HG03457 (cell line): ENCODE measurements around the gene LBX2.
A peak's percentile ranks its signal among the peaks of the same experiment; 100 is the strongest.

Experiments
- ATAC-seq: cut with Tn5 transposase; IDR thresholded peaks from one replicate; pipeline ENCODE4 v1.9.1; 2021; ENCODE audit warnings: moderate number of reproducible peaks; ENCODE audit not compliant: unreplicated experiment

LBX2 gene, protein sequence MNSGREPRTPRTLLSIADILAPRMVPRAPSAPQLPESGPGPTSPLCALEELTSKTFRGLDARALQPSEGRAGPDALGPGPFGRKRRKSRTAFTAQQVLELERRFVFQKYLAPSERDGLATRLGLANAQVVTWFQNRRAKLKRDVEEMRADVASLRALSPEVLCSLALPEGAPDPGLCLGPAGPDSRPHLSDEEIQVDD

DNA sequence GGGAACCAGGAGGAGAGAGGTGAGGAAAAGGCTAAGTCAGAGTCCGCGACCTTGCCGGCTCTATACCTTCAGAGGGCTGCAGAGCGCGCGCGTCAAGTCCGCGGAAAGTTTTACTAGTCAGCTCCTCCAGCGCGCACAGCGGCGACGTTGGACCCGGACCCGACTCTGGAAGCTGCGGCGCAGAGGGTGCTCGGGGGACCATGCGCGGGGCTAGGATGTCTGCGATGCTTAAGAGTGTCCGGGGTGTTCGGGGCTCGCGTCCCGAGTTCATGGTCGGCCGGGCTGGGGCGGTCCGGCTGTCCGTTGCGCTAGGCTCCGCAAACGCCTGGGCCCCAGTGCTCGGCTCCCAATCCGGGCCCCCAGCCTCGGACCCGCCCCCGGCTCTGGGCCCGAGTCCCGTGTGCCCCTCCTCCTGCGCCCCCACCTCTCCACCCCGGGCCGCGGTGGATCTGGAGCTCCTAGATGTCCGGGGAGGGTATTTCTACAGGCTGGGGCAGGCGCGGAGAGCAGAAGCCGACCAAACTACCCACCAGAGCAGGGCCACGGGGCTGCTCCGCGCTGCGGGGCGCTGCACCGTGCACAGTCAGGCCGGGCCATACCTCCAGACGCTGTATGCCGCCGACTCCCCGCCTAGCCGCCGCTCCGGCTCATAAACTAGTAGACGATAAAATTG, at the start of gene LBX2:
Gene LBX2 (minus strand): TSS at position 337 of the 673 bp plus-strand sequence. CDS start 66 bp downstream, at position 271.
- ATAC-seq = no peak

DNA sequence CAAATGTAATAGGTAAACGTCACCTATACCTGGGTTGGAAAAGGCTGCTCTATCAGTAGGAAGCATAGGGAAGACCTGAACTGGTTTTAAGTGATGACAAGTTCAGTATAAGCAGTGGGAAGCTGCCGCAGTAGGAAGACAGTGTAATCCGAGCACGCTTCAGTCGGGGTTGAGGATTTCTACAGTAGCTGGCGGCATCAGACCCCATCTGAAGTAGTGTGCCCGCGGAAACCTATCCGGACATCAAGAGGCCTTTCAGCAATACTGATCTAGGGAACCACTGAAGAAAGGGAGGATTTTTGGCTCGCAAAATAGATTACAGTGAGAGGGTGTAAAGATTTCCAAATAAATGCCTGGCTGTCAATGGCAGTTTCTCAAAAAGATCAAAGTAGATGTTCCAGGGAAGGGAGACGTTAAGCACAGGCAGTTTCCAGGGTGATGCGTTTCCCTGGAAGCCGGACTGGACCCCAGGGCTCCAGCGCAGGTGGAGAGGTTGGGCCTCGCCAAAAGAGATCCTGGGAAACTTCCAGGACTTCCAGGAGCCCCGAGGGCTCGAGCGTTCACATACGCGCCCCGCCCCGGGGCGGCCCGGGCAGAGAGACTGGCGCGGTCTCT, 49.0 kb upstream of the LBX2 start:
- ATAC-seq = no peak

DNA sequence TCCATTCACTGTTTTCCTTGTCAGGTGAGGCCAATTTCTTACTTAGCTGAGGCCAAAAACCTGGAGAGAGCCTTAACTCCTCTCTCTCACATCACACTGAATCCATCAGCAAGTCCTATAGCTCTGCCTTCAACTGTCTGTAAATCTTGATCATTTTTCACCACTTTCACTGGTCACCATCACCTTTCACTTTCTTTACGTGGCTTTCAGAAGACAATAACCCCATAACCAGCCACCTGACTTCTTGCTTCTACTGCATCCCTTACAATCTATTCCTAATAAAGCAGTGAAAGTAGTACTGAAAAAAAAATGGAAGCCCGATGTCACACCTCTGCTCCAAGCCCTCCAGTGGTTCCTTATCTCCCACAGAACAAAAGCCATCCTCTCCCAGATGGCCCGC, 46.6 kb upstream of the LBX2 start:
- ATAC-seq = no peak

DNA sequence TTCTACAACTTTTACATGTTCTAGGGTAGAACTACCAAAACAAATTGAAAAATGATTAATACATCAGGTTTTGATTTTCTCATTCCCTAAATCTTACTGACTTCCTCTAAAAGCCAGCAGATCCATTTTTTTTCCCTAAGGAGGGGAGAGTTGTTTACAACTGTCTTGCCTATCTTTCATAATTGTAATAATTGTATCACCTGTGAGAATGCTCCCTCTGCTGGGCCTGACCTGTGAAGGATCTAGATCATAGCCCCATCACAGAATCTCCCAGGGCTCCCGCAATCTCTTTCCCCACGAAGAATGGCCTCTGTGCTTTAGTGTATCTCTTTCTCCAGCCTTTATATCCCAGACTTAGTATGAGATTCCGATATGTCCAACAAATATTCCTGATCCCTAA, 45.2 kb upstream of the LBX2 start:
- no peak for ATAC-seq

DNA sequence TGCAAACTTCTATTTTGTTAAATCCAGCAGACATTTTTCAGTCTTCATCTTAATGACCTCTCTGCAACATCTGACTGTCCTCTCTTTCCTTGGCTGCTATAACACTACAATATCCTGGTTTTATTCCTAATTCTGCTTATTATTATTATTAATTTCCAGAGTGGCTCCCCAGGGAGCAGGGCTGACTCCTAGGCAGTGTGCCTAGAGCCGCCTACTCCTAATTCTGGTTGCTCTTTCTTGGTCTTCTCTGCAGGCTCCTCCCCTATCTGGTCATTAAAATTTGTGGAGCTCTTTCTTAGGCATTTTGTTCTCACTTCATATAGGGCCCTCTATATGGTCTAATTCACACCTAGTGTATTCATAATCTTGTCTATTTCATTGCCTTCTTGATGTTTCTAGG, 43.6 kb upstream of the LBX2 start:
- no peak for ATAC-seq

DNA sequence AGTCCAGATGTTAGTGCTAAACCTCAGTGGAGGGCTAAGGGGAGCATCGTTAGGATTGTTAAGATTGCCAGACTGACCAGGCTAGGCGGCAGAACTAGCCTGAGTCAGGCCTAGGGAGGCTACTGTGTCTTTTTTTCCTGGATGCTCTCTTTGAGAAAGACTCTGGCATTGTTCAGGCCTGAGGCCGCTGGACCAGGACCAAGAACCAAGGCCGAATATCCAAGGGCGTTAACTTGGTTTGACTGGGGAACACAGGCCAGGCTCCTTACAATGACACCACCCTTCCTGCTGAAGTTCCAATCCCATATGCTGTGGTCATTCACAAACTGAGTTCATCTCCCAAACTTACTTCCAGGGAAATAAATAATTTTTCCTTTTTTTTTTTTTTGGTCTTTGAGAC, 40.9 kb upstream of the LBX2 start:
- no peak for ATAC-seq

DNA sequence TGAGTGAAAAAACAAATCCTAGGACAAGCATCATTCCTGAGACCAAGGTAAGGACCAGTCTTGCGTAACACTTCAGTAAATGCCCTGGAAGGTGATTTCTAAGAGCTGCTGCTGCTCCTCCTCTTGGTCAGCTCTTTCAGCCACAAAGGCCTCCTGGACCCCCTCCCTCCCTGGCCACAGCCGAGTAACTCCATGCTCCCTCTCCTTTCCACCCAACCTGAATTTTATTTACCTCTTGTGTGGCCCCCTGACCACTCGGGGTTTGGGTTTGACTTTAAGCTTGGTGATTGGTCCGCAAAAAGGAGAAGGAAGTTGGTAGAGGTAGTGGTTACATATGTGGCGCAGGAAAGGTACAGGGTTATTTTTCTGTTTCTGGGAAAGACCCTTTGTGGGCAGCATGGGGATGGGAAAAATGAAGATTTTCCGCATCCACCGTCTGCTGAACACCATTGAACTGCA, 39.5 kb upstream of the LBX2 start:
- no peak for ATAC-seq

DNA sequence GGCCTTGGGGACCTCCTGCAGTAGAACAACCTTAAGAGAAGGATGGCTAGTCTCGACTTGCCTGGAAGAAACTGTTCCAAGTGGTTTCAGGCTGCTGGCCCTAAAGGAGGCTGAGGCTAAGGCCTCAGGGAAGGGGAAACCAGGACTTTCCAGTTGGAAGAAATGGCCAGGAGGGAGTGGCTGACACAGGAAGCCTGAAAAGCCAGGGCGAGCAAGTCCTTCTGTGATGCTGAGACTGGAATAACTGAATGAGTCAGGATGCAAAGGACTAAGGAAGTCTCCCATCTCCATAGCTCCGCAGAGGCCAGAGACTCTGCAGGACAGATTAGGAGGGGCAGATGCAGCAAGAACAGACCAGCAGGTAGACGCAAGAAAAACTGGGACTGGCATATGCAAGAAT, 37.7 kb upstream of the LBX2 start:
- ATAC-seq = no peak

DNA sequence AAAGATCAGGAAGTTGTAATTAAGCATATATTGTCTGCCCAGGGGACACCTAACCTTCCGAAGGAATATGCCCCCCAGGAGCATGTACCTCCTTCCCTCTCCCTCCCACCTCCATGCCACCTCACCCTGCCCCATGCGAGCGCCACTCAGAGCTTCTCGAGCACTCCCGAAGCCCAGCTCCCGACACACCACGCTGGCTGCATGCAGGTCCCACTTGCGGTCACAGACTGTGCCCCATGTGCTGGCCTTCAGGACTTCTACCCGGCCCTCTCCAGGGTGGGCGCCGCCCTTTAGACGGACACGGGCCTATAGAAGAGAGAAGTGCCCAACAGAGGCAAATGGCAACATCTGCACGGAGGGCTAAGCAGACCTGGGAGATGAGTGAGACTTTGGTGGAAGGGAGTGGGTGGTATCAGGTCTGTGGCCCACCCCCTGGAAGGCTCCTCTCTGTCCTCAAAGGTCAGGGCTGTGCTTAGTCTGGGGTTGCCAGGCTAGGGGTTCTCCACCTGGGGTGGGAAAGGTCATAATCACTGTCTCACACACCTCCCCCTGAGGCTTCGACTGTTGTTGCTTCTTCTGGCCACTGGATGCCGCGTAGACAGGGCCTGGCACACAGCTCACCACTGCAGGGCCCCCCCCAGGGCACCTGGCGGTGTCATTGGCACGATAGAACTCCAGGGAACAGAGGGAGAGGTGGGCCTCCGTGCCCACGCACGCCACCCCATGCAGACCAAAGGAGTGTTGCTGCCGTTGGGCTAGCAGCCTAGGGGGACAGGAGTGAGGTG, 37.0 kb upstream of the LBX2 start:
- no peak for ATAC-seq

DNA sequence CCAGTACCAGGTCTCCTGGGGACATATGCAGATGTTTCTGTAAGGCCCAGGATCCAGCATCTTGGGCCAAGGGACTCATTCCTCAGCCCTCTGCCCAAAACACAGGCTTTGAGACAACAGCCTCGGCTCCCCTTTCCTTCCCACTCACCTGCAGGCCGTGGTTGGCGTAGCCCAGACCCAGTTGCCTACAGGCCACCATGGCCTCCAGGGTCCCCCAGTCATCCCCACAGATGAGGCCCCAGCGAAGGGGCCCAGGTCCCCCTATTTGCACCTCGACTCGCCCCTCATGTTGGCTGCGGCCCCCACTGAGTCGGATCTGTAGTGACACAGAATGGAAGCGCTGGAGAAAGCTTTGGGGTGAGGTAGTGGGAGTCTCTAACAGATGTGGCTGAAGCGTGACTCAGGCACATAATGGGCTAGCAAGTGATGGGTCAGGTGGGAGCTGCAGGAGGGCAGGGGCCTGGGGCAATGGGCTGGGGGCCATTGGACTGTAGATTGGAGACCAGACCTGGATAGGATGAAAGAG, 36.1 kb upstream of the LBX2 start:
- no peak for ATAC-seq

DNA sequence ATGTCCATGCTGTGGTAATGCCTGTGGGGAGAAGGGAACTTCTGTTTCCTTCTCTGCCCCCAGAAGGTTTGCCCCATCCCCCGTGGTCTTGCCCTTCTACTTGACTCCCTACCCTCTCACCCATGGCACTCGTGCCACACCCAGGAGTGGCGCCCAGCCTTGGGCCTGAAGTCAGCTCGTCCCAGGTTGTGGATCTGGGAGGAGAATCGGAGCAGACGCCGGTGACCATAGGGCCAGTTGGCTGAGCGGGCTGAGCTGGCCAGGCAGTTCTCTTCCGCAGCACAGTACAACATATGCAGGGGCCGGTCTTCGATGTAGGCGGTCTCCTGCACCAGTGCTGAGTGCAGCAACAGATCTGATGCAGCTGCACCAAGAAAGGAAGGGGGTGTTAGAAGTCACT, 35.0 kb upstream of the LBX2 start:
- ATAC-seq = no peak

DNA sequence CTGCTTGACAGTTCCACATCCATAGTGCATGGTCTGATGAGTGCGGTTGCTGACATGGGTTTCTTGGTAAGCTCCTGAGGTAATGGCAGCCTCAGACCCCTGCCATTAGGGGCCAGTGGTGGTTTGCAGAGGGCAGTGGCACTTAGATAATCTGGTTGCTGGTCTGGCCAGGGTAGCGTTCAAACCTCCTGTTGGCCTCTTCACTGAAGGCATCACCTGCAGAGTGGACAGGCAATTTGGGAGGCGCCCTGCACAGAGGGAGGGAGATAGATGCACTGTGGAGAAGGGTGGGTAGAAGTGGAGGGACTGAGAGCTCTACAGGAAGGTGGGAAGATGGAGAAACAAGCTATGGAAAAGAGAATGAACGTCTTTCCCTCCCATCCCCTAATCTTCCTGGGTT, 34.1 kb upstream of the LBX2 start:
- ATAC-seq = no peak

DNA sequence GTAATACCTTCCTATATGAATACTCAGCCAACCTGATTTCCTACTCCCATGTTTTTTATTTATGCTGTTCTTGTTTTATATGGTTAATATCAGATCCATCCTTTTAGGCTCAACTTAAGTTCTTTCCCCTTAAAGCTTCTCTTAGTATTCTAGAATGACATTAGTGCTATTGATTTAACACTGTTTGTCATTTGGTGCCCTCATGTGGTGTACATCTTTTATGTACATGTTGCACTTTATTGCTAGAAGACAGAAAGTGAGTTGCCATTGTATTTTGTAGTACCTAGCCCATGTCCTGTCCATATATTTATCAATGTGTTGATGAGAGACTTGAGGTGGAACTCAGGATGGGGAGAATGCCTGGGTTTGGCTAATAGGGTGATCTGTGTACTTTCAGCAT, 32.8 kb upstream of the LBX2 start:
- ATAC-seq = no peak

DNA sequence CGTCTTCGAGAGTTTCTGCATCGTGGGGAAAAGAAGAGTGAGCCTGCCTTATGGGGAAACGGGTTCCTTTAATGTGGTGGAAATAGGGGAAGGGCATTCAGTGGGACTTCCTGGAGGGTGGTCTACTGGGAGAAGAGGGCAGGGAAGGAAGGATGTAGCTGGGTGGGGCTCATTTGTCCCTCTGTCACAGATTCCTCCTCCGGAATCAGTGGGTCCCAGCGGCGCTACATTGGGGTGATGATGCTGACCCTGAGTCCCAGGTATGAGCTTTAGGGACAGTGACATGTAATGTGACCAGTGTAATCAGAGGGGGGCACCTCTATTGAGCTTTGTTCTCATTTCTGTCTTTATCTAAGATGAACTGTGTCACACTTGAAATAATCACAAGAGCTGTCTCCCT, 32.3 kb upstream of the LBX2 start:
- ATAC-seq = no peak

DNA sequence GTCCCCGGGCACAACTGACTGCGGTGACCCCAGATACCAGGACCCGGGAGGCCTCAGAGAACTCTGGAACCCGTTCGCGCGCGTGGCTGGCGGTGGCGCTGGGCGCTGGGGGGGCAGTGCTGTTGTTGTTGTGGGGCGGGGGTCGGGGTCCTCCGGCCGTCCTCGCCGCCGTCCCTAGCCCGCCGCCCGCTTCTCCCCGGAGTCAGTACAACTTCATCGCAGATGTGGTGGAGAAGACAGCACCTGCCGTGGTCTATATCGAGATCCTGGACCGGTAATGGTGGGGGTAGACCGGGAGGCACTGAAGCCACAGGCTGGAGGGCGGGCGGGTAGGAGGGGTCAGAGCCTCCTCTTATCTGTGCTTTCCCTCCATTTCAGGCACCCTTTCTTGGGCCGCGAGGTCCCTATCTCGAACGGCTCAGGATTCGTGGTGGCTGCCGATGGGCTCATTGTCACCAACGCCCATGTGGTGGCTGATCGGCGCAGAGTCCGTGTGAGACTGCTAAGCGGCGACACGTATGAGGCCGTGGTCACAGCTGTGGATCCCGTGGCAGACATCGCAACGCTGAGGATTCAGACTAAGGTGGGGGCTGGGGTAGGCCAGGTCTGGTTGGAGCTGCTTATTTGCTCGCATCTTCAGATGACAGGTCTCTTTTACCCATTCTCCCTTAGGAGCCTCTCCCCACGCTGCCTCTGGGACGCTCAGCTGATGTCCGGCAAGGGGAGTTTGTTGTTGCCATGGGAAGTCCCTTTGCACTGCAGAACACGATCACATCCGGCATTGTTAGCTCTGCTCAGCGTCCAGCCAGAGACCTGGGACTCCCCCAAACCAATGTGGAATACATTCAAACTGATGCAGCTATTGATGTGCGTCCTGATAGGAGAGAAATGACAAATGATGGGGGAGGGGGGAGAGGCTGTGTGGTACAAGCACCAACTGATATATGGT, 31.1 kb upstream of the LBX2 start:
- ATAC-seq = no peak

DNA sequence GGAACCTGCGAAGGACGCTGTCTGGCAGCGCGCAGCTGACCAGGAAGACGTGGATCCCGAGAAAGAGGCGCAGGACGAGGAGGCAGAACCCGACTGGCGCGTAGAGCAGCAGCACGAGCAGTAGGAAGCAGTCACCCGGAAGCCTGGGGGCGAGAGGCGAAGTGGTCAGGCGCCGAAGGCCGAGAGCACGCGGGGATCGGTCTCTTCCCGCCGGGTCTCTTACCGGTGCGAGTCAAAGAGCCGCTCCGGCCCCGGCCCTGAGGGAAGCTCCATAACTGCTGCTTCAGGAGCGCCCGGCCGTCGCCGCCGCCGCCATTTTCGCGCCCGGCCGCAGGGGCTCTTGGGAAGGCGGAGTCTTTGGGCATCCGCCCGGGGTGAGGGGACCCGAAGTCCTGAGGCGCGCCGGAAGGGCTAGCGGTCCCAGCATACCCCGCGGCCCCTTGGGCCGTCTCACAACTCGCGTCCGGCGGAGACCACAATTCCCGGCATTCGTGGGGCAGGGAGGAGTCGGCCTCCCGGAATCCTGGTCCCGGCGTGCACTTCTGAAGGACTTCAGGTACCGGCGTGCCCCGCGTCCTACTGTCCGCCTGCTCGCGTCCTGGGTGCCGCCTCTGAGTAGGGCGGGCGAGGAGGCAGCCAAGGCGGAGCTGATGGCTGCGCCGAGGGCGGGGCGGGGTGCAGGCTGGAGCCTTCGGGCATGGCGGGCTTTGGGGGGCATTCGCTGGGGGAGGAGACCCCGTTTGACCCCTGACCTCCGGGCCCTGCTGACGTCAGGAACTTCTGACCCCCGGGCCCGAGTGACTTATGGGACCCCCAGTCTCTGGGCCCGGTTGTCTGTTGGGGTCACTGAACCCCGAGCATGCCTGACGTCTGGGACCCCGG, 30.2 kb upstream of the LBX2 start, which contains the start of the genes AUP1 and HTRA2:
Gene AUP1 (minus strand): TSS at position 350 of the 882 bp plus-strand sequence. CDS start 77 bp downstream, at position 273.
Gene HTRA2 (plus strand): TSS at position 577 of the 882 bp plus-strand sequence. CDS start 74 bp downstream, at position 651.
- peak; percentile 76 for ATAC-seq

DNA sequence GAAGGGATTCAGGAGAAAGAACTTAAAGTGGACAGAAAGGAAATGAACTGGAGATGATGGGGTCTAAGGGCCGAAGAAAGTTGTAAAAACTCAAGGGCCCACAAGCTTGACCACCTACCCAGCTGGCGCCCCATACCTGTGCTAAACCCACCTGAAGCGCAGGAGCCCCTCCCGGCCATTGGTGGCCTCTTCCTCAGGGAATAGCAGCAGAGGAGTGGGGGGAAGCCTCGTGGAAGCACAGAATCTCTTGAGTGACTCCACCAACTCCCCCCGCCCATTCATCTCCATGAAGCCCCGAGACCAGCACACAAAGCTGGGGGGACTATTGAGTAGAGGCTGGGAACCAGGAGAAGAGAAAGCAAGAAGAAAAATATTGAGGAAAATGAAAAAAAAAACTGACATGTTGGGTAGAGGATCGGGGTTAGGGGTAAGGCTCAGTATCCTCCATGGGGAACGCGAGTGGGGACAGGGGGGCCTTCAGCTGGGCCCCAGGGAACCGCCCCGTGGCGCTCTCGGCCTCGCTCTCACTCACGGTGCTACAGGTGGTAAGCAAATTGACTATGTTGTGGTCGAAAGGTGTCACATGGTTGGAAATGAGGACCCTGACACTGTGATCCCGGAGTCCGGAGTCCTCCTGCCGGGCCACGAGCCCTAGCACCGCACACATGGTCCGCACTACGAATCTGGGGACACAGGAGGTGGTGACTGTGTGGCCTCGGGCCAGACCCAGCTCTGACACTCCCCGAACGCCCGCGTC, 29.4 kb upstream of the LBX2 start:
- ATAC-seq = peak; percentile 2

DNA sequence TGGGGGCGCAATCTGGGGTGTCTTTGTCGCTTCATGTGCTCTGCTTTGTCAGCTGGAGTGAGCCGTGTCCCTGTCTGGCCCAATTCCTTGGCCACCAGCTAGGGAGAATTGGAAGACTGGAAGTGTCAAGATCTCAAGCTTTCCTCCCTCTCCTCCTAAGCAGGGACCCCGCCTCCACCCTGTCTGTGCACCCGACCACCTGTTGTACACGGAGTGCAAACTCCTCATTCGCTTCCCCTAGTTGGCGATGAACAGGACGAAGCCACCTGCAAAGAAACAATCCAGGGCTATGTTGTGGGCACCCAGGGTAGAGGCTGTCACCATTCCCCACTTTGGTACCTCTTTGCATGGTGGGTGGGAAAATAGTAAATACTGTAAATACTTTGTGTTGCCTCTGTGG, 28.3 kb upstream of the LBX2 start:
- ATAC-seq = no peak
